ENCODE data around the gene PAQR9.

DNA sequence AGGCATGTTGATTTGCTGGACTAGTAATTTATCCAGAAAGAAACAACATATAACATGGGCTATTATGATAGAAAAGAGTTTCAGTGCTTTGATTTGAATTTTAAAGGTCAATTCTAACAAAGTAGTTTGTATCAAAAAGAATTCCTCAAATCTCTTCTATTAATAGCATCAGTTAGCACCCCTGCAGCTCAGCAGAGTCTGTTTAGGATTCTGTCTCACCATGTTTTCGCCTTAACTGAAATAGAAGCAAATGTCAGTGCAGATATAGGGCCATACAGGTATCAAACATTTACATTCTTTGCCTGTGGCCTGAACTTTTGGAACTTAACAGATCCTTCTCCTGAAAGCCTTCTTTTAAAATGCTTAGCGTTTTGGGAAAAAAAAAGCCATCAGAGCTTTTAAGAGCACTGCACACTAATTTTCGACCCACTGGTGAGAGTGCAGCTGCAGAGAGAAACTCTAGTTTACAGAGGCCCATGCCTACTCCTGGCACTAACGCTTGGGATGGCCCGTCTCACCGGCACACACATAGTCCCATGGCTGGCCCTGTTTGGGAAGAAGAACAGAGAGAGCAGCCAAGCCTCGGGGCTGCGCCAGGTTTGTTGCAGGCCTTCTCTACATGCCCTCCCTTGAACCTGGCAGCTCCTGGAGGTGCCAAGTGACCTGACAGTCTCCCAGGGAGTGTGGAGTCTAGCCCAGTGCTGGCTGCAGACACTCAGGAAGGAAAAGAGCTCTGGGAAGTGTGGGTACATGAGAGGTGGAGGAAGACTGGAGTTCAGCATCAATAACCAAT is 9.9 kb upstream of the PAQR9 start:
- TF ChIP-seq, protein P1, sequence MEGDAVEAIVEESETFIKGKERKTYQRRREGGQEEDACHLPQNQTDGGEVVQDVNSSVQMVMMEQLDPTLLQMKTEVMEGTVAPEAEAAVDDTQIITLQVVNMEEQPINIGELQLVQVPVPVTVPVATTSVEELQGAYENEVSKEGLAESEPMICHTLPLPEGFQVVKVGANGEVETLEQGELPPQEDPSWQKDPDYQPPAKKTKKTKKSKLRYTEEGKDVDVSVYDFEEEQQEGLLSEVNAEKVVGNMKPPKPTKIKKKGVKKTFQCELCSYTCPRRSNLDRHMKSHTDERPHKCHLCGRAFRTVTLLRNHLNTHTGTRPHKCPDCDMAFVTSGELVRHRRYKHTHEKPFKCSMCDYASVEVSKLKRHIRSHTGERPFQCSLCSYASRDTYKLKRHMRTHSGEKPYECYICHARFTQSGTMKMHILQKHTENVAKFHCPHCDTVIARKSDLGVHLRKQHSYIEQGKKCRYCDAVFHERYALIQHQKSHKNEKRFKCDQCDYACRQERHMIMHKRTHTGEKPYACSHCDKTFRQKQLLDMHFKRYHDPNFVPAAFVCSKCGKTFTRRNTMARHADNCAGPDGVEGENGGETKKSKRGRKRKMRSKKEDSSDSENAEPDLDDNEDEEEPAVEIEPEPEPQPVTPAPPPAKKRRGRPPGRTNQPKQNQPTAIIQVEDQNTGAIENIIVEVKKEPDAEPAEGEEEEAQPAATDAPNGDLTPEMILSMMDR (IDR thresholded peaks at IDR 0.05; ENCODE audit: low read length): no peak
- TF ChIP-seq EZH2 (IDR thresholded peaks at IDR 0.05; ENCODE audit: borderline replicate concordance, low read length): no peak
